H9 (cell line): Measurements from ENCODE around the gene POLR3B. TPM values are rescaled to one million over a fixed set of nuclear protein-coding genes. Genes with fewer than 3 reads are reported as not detected.

Source experiments
- DNase-seq: peaks from one replicate; pipeline ENCODE4 v3.0.0-alpha.2; 2017
- H2AFZ ChIP-seq: one replicate; pipeline ENCODE4 v1.6.1; 2013; ENCODE audit warnings: mild to moderate bottlenecking, low read length, control low read depth, moderate library complexity
- H2AK5ac ChIP-seq: 2 replicates; pipeline ENCODE4 v1.6.1; 2013; ENCODE audit warnings: low read length, control low read depth, mixed read lengths; ENCODE audit not compliant: insufficient read length
- H2BK120ac ChIP-seq: one replicate; pipeline ENCODE4 v1.6.1; 2013; ENCODE audit warnings: low read depth, mild to moderate bottlenecking, low read length, control low read depth, inconsistent platforms; ENCODE audit not compliant: poor library complexity, severe bottlenecking
- H2BK12ac ChIP-seq: 2 replicates; pipeline ENCODE4 v1.6.1; 2013; ENCODE audit warnings: low read length, control low read depth, mixed read lengths, low read depth; ENCODE audit not compliant: insufficient read length
- H2BK15ac ChIP-seq: 2 replicates; pipeline ENCODE4 v1.6.1; 2013; ENCODE audit warnings: low read depth, low read length, control low read depth
- H2BK20ac ChIP-seq: one replicate; pipeline ENCODE4 v1.6.1; 2013; ENCODE audit warnings: low read depth, mild to moderate bottlenecking, low read length, control low read depth, inconsistent platforms; ENCODE audit not compliant: poor library complexity, severe bottlenecking
- H2BK5ac ChIP-seq: 2 replicates; pipeline ENCODE4 v1.6.1; 2013; ENCODE audit warnings: low read length, control low read depth, mixed read lengths; ENCODE audit not compliant: insufficient read length
- H3K14ac ChIP-seq: 2 replicates; pipeline ENCODE4 v1.6.1; 2013; ENCODE audit warnings: low read length, control low read depth; ENCODE audit not compliant: insufficient read depth
- H3K18ac ChIP-seq: 2 replicates; pipeline ENCODE4 v1.6.1; 2013; ENCODE audit warnings: low read depth, mild to moderate bottlenecking, mixed read lengths, low read length, control low read depth; ENCODE audit not compliant: insufficient read length
- H3K23ac ChIP-seq: 2 replicates; pipeline ENCODE4 v1.6.1; 2013; ENCODE audit warnings: low read length, control low read depth, mixed read lengths, low read depth; ENCODE audit not compliant: insufficient read length
- H3K23me2 ChIP-seq: 2 replicates; pipeline ENCODE4 v1.6.1; 2013; ENCODE audit warnings: low read depth, mild to moderate bottlenecking, mixed read lengths, low read length, control low read depth; ENCODE audit not compliant: insufficient read length, poor library complexity, severe bottlenecking
- H3K27ac ChIP-seq: 2 replicates; pipeline ENCODE4 v1.5.1; 2013; ENCODE audit warnings: low read length, control low read depth, mixed read lengths, low read depth; ENCODE audit not compliant: insufficient read length
- H3K27me3 ChIP-seq: 2 replicates; pipeline ENCODE4 v1.6.1; 2013; ENCODE audit warnings: low read length, control low read depth, inconsistent platforms; ENCODE audit not compliant: insufficient read depth
- H3K4ac ChIP-seq: 2 replicates; pipeline ENCODE4 v1.6.1; 2013; ENCODE audit warnings: low read depth, mild to moderate bottlenecking, control low read depth, inconsistent platforms, low read length, moderate library complexity
- H3K4me1 ChIP-seq: 2 replicates; pipeline ENCODE4 v1.6.1; 2013; ENCODE audit warnings: low read length, control low read depth, inconsistent platforms; ENCODE audit not compliant: insufficient read depth
- H3K4me2 ChIP-seq: 2 replicates; pipeline ENCODE4 v1.6.1; 2013; ENCODE audit warnings: low read length, control low read depth, mixed read lengths; ENCODE audit not compliant: insufficient read length, insufficient read depth
- H3K56ac ChIP-seq: 2 replicates; pipeline ENCODE4 v1.6.1; 2013; ENCODE audit warnings: low read depth, mild to moderate bottlenecking, mixed read lengths, low read length, control low read depth; ENCODE audit not compliant: insufficient read length
- H3K79me1 ChIP-seq: 2 replicates; pipeline ENCODE4 v1.6.1; 2013; ENCODE audit warnings: low read depth, mild to moderate bottlenecking, moderate library complexity, low read length, control low read depth, inconsistent platforms; ENCODE audit not compliant: insufficient read depth, poor library complexity, severe bottlenecking
- H3K79me2 ChIP-seq: 2 replicates; pipeline ENCODE4 v1.6.1; 2013; ENCODE audit warnings: low read length, control low read depth, inconsistent platforms; ENCODE audit not compliant: insufficient read depth
- H3K9ac ChIP-seq: 2 replicates; pipeline ENCODE4 v1.6.1; 2013; ENCODE audit warnings: low read length, control low read depth, mixed read lengths; ENCODE audit not compliant: insufficient read length; ENCODE audit errors: extremely low read depth
- H3K9me3 ChIP-seq: one replicate; pipeline ENCODE4 v1.6.1; 2013; ENCODE audit warnings: low read depth, low read length, inconsistent platforms; ENCODE audit not compliant: control insufficient read depth
- H3T11ph ChIP-seq: one replicate; pipeline ENCODE4 v1.6.1; 2013; ENCODE audit warnings: mild to moderate bottlenecking, low read length, control low read depth, inconsistent platforms
- H4K20me1 ChIP-seq: one replicate; pipeline ENCODE4 v1.6.1; 2013; ENCODE audit not compliant: control insufficient read depth, insufficient read length, insufficient read depth
- H4K5ac ChIP-seq: 2 replicates; pipeline ENCODE4 v1.6.1; 2013; ENCODE audit warnings: low read depth, mild to moderate bottlenecking, mixed read lengths, low read length, control low read depth; ENCODE audit not compliant: insufficient read length
- H4K8ac ChIP-seq: replicated peaks from 2 replicates; pipeline ENCODE4 v1.6.1; 2013; ENCODE audit warnings: low read length, control low read depth, mixed read lengths, low read depth; ENCODE audit not compliant: insufficient read length
- H4K91ac ChIP-seq: 2 replicates; pipeline ENCODE4 v1.6.1; 2013; ENCODE audit warnings: low read depth, mild to moderate bottlenecking, moderate library complexity, mixed read lengths, low read length, control low read depth; ENCODE audit not compliant: insufficient read length
- H3K27ac Mint-ChIP-seq, 3 experiments: 2 replicates in 2 of 3; 3 replicates in 1 of 3; pipeline ENCODE4 v1.8.0; 2020 to 2021; ENCODE audit warnings: mixed read lengths in 3 of 3, mild to moderate bottlenecking in 1 of 3, moderate library complexity in 1 of 3
- H3K27me3 Mint-ChIP-seq: 2 replicates; pipeline ENCODE4 v1.8.0; 2021; ENCODE audit warnings: low read depth, mild to moderate bottlenecking, moderate library complexity, mixed read lengths
- H3K36me3 Mint-ChIP-seq, 3 experiments: 2 replicates in 2 of 3; 3 replicates in 1 of 3; pipeline ENCODE4 v1.8.0; 2020 to 2021; ENCODE audit warnings: low read depth in 3 of 3, mixed read lengths in 3 of 3; ENCODE audit not compliant: insufficient read depth in 1 of 3
- H3K4me1 Mint-ChIP-seq, 2 experiments: 2 replicates each; pipeline ENCODE4 v1.8.0; 2020; ENCODE audit warnings: mixed read lengths in 2 of 2
- H3K4me3 Mint-ChIP-seq, 2 experiments: 2 replicates in 1 of 2; 3 replicates in 1 of 2; pipeline ENCODE4 v1.8.0; 2020 to 2021; ENCODE audit warnings: mild to moderate bottlenecking in 2 of 2, mixed read lengths in 2 of 2, moderate library complexity in 1 of 2
- H3K9me3 Mint-ChIP-seq, 2 experiments: 2 replicates in 1 of 2; 3 replicates in 1 of 2; pipeline ENCODE4 v1.8.0; 2020; ENCODE audit warnings: mild to moderate bottlenecking in 2 of 2, mixed read lengths in 2 of 2, moderate library complexity in 1 of 2
- WGBS: extraction: QIAGEN DNeasy Blood & Tissue Kit; methylation state at CpG from one replicate; pipeline ENCODE4 v1.1.7; 2013; ENCODE audit warnings: missing lambda C conversion rate, low lambda C conversion rate, mixed read lengths; ENCODE audit not compliant: insufficient read length; ENCODE audit errors: extremely low coverage; 5-methylcytosine and 5-hydroxymethylcytosine counted together
- total RNA-seq: library from RNA; stranded (reverse); gene quantifications from 2 replicates; pipeline ENCODE4 v1.2.1, GENCODE V29; 2021
- TF ChIP-seq, protein P1 (sequence below): fragments of 200-600 bp; sonication (generic); conservative IDR thresholded peaks from 3 replicates; pipeline ENCODE4 v1.8.0; 2021; ENCODE audit warnings: antibody characterized with exemption, mild to moderate bottlenecking

The POLR3B gene
- total RNA-seq, 1 experiment from 2014 or later, result 13.4 TPM

DNA sequence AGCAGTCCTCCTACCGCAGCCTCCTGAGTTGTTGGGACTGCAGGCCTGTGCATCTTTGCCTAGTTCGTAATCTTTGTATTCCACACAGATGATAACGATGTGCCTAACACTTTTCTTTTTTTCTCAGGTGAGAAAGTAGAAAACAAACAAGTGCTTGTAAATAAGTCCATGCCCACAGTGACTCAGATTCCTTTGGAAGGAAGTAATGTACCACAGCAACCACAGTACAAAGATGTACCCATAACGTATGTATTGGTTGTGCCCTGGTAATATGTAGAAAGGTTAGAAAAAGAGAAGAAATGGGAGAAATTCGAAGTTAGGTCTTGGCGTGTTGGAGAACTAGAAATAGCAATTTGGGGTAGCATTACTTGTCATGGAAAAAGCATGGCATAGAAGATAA, 101.6 kb downstream of the POLR3B start:
- no peaks in the 10 kb centered on the region for H3K4me1 Mint-ChIP-seq
- Histone ChIP-seq H3K4ac (no peak overlapping the region), H4K20me1 (no peaks in the 10 kb centered on the region), H2BK5ac (no peak overlapping the region), H2BK120ac (no peak overlapping the region), H3K18ac (no peak overlapping the region), H3K27me3 (no peaks in the 10 kb centered on the region), H3K4me1 (no peaks in the 10 kb centered on the region), H2BK20ac (no peak overlapping the region), H2BK15ac (no peak overlapping the region), H2AFZ (no peak overlapping the region), H3K14ac (no peak overlapping the region), H3K9ac (no peak overlapping the region), H3K27ac (no peak overlapping the region), H3T11ph (no peak overlapping the region), H2BK12ac (no peak overlapping the region), H3K79me2 (no peaks in the 10 kb centered on the region), H3K9me3 (no peaks in the 10 kb centered on the region), H4K8ac (no peak overlapping the region), H4K91ac (no peak overlapping the region), H3K4me2 (no peak overlapping the region), H4K5ac (no peak overlapping the region), H2AK5ac (no peak overlapping the region), H3K23me2 (no peaks in the 10 kb centered on the region), H3K79me1 (no peaks in the 10 kb centered on the region), H3K56ac (no peak overlapping the region), H3K23ac (no peak overlapping the region)
- TF ChIP-seq, protein P1, sequence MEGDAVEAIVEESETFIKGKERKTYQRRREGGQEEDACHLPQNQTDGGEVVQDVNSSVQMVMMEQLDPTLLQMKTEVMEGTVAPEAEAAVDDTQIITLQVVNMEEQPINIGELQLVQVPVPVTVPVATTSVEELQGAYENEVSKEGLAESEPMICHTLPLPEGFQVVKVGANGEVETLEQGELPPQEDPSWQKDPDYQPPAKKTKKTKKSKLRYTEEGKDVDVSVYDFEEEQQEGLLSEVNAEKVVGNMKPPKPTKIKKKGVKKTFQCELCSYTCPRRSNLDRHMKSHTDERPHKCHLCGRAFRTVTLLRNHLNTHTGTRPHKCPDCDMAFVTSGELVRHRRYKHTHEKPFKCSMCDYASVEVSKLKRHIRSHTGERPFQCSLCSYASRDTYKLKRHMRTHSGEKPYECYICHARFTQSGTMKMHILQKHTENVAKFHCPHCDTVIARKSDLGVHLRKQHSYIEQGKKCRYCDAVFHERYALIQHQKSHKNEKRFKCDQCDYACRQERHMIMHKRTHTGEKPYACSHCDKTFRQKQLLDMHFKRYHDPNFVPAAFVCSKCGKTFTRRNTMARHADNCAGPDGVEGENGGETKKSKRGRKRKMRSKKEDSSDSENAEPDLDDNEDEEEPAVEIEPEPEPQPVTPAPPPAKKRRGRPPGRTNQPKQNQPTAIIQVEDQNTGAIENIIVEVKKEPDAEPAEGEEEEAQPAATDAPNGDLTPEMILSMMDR, result no peak
- DNase-seq, result no peak
- peaks cover 0 to 14% (median 4%) of the 10 kb centered on the region in 3 experiments; a peak in 4 of 7 replicates for H3K36me3 Mint-ChIP-seq
- H3K9me3 Mint-ChIP-seq, result no peaks in the 10 kb centered on the region
- 100% methylated on average over 2 of the region's 6 CpGs for WGBS
- no peak overlapping the region for H3K27ac Mint-ChIP-seq
- H3K4me3 Mint-ChIP-seq, result no peak overlapping the region
- H3K27me3 Mint-ChIP-seq, result no peaks in the 10 kb centered on the region
